OCI-LY7 (cell line): ENCODE measurements around the gene RHOJ. TPM values are rescaled to one million over a fixed set of nuclear protein-coding genes. Genes with fewer than 3 reads are reported as not detected.

ENCODE experiments used
- BruUV-seq: library from RNA; stranded (reverse); fragments of 400-500 nt; replicated peaks from 2 replicates; lab custom pipeline; 2021; lab: Mats Ljungman, UMichigan
- CTCF ChIA-PET: fragments of 300-600 bp; sonication (Branson Sonifier 250); formaldehyde crosslinking; loops from one replicate; lab custom pipeline; 2022; ENCODE audit warnings: antibody characterized with exemption; ENCODE audit not compliant: unreplicated experiment; lab: Charles Lee
- POLR2A ChIA-PET: fragments of 300-600 bp; sonication (Branson Sonifier 250); formaldehyde crosslinking; loops from one replicate; lab custom pipeline; 2022; ENCODE audit warnings: antibody characterized with exemption; lab: Charles Lee
- DNase-seq: peaks from one replicate; pipeline ENCODE4 v3.0.0-alpha.2; 2015; ENCODE audit warnings: low spot score
- H2AFZ ChIP-seq: fragments of 200-600 bp; sonication (generic), shearing (Covaris generic); 2 replicates; pipeline ENCODE4 v1.6.1; 2014; ENCODE audit warnings: mild to moderate bottlenecking, antibody characterized with exemption, low read length, moderate library complexity
- H3K27ac ChIP-seq: fragments of 200-600 bp; sonication (generic); 2 replicates; pipeline ENCODE4 v1.5.1; 2014; ENCODE audit warnings: mixed run types, low read depth, mild to moderate bottlenecking, moderate library complexity, low read length, inconsistent platforms; ENCODE audit not compliant: poor library complexity, severe bottlenecking
- H3K36me3 ChIP-seq: fragments of 200-600 bp; sonication (generic); 2 replicates; pipeline ENCODE4 v1.6.1; 2014; ENCODE audit warnings: mild to moderate bottlenecking, antibody characterized with exemption, low read length, moderate library complexity, mixed read lengths; ENCODE audit not compliant: insufficient read depth
- H3K4me1 ChIP-seq: fragments of 200-600 bp; sonication (generic); 2 replicates; pipeline ENCODE4 v1.5.1; 2014; ENCODE audit warnings: mild to moderate bottlenecking, low read length; ENCODE audit not compliant: insufficient read depth, poor library complexity, severe bottlenecking
- H3K4me2 ChIP-seq: fragments of 200-600 bp; sonication (generic); 2 replicates; pipeline ENCODE4 v1.6.1; 2014; ENCODE audit warnings: mild to moderate bottlenecking, low read length
- H3K4me3 ChIP-seq: fragments of 200-600 bp; sonication (generic); 2 replicates; pipeline ENCODE4 v1.5.1; 2014; ENCODE audit warnings: mild to moderate bottlenecking, low read depth, low read length; ENCODE audit not compliant: poor library complexity, severe bottlenecking
- H3K79me2 ChIP-seq: fragments of 200-600 bp; sonication (generic); 2 replicates; pipeline ENCODE4 v1.6.1; 2016; ENCODE audit warnings: low read depth, mild to moderate bottlenecking, low read length, moderate library complexity, mixed read lengths; ENCODE audit not compliant: insufficient read depth
- H3K9me2 ChIP-seq: fragments of 200-600 bp; sonication (generic); 2 replicates; pipeline ENCODE4 v1.6.1; 2016; ENCODE audit warnings: mild to moderate bottlenecking, low read length, mixed read lengths; ENCODE audit not compliant: insufficient read depth
- H3K9me3 ChIP-seq: fragments of 200-600 bp; sonication (generic); 2 replicates; pipeline ENCODE4 v1.6.1; 2014; ENCODE audit warnings: mild to moderate bottlenecking, mixed run types, low read length, mixed read lengths
- H4K20me1 ChIP-seq: fragments of 200-600 bp; sonication (generic); 2 replicates; pipeline ENCODE4 v1.6.1; 2014; ENCODE audit warnings: mild to moderate bottlenecking, antibody characterized with exemption, low read length, moderate library complexity, mixed read lengths; ENCODE audit not compliant: insufficient read depth
- EZH2phosphoT487 ChIP-seq: fragments of 200-600 bp; sonication (generic); IDR thresholded peaks from 2 replicates; pipeline ENCODE4 v1.6.1; 2018; ENCODE audit warnings: low read depth, borderline replicate concordance, mild to moderate bottlenecking, mixed run types, antibody characterized with exemption, low read length, moderate library complexity, mixed read lengths
- intact Hi-C: fragments of 100-400 bp; cut with micrococcal nuclease; formaldehyde crosslinking; loops from one replicate; pipeline ENCODE4 v1.10.0; 2022; ENCODE audit not compliant: unreplicated experiment
- total RNA-seq, 2 experiments: library from RNA; depleted of rRNA in 1 of 2; stranded (reverse); fragments of >200 nt in 1 of 2; shearing (Covaris generic) in 1 of 2; gene quantifications; 2 replicates each; pipeline ENCODE4 v1.2.3, GENCODE V29; 2014 to 2022
- TF ChIP-seq, protein P1 (sequence below): fragments of 200-600 bp; sonication (generic); conservative IDR thresholded peaks from 2 replicates; pipeline ENCODE4 v1.5.1; 2014; ENCODE audit warnings: mild to moderate bottlenecking, antibody characterized with exemption, low read length, moderate library complexity, mixed read lengths

The RHOJ gene
- total RNA-seq, 2 experiments from 2014 or later = not detected

DNA sequence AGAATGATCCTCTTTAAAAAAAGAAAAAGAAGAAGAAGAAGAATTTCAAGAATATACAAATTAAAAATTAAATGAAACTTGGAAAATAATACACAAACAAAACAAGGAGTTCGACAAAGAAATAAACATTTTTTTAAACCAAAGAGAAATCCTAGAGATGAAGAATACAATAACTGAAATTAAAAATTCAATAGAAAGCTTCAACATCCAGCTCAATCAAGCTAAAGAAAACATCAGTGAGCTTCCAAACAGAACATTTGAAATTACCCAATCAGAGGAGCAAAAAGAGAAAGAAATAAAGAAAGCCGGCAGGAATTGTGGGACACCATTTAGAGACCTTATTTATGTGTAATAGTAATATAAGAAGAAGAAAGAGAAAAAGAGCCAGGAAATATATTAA is 37.2 kb upstream of the RHOJ start:
- H3K36me3 ChIP-seq = no peaks in the 10 kb centered on the region
- ChIA-PET CTCF (no interaction called here), POLR2A (interaction anchor here (0.9 kb wide), 1 partner anchor 26 kb away, joined by 4 read pairs; no protein-coding TSS in a partner anchor)
- no peaks in the 10 kb centered on the region for H3K9me2 ChIP-seq
- no peak for DNase-seq
- no peak overlapping the region for H2AFZ ChIP-seq
- TF ChIP-seq, protein P1, sequence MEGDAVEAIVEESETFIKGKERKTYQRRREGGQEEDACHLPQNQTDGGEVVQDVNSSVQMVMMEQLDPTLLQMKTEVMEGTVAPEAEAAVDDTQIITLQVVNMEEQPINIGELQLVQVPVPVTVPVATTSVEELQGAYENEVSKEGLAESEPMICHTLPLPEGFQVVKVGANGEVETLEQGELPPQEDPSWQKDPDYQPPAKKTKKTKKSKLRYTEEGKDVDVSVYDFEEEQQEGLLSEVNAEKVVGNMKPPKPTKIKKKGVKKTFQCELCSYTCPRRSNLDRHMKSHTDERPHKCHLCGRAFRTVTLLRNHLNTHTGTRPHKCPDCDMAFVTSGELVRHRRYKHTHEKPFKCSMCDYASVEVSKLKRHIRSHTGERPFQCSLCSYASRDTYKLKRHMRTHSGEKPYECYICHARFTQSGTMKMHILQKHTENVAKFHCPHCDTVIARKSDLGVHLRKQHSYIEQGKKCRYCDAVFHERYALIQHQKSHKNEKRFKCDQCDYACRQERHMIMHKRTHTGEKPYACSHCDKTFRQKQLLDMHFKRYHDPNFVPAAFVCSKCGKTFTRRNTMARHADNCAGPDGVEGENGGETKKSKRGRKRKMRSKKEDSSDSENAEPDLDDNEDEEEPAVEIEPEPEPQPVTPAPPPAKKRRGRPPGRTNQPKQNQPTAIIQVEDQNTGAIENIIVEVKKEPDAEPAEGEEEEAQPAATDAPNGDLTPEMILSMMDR = no peak
- TF ChIP-seq EZH2phosphoT487 = no peak
- no peaks in the 10 kb centered on the region for H3K79me2 ChIP-seq
- intact Hi-C loops = no loop called here
- H3K4me2 ChIP-seq = no peak overlapping the region
- H4K20me1 ChIP-seq = no peaks in the 10 kb centered on the region
- no TSS peak for BruUV-seq
- H3K9me3 ChIP-seq = no peaks in the 10 kb centered on the region
- no peak overlapping the region for H3K27ac ChIP-seq
- no peaks in the 10 kb centered on the region for H3K4me1 ChIP-seq
- H3K4me3 ChIP-seq = no peak overlapping the region

DNA sequence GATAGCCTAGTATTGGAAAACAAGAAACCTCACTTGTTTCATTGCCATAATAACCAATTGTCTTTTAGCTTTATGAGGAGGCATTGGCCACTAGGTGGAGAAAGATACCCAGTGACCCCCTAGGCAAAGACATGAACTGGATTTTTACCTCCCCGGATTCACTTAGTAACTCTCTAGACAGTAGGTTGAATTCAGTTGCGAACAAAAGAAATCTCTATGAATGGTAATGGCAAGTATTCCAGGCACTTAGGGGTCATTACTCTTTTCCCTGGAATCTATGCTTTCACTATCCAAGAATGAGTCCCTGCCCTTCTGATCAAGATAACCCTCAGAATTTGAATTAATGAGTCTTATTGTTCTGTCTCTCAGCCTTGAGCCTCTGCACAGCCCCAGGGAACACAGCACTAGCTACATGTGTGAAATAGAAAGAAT is 29.5 kb upstream of the RHOJ start:
- intact Hi-C loops = loop anchor here (5.0 kb wide), 1 partner anchor 103 kb away; no protein-coding TSS in a partner anchor
- H3K27ac ChIP-seq = no peak overlapping the region
- H3K79me2 ChIP-seq = no peaks in the 10 kb centered on the region
- ChIA-PET POLR2A (no interaction called here), CTCF (no interaction called here)
- no peaks in the 10 kb centered on the region for H3K9me3 ChIP-seq
- H3K36me3 ChIP-seq = no peaks in the 10 kb centered on the region
- H3K4me3 ChIP-seq = no peak overlapping the region
- H4K20me1 ChIP-seq = no peaks in the 10 kb centered on the region
- H3K9me2 ChIP-seq = no peaks in the 10 kb centered on the region
- H3K4me1 ChIP-seq = no peaks in the 10 kb centered on the region
- DNase-seq = peak; percentile 32
- H2AFZ ChIP-seq = no peak overlapping the region
- TF ChIP-seq, protein P1 = peak; percentile 74
- no peak for TF ChIP-seq EZH2phosphoT487
- BruUV-seq = no TSS peak
- H3K4me2 ChIP-seq = no peak overlapping the region

DNA sequence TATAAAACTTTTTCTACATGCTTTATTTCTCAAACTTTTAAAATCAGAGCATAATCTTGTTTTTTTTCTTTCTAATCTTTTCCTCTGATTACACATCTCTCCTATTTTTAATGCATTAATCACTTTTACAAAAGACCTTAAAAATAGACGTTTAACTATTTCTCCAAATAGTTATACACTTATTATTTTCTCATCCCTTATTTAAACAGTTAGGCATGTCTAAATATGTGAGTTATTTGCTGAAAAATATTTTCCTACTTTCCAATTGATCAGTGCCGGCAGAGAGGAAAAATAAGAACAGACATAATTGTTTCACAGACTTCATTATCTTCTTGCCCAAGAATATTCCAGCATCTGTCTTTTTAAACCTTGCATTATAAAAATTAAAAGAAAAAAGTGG is 28.7 kb upstream of the RHOJ start:
- Histone ChIP-seq H3K79me2 (no peaks in the 10 kb centered on the region), H3K4me2 (no peak overlapping the region), H3K4me3 (no peak overlapping the region), H3K4me1 (no peaks in the 10 kb centered on the region), H3K9me2 (no peaks in the 10 kb centered on the region), H3K9me3 (no peaks in the 10 kb centered on the region), H3K27ac (no peak overlapping the region), H2AFZ (no peak overlapping the region), H3K36me3 (no peaks in the 10 kb centered on the region), H4K20me1 (no peaks in the 10 kb centered on the region)
- no peak for DNase-seq
- ChIA-PET POLR2A (no interaction called here), CTCF (no interaction called here)
- no TSS peak for BruUV-seq
- intact Hi-C loops = no loop called here
- TF ChIP-seq EZH2phosphoT487 = no peak
- TF ChIP-seq, protein P1 = no peak
